HEK293 (cell line): ENCODE measurements around the gene SH3GL2.

Source experiments
- KLF8 ChIP-seq: fragments of 450-650 bp; formaldehyde crosslinking; IDR thresholded peaks from 2 replicates; pipeline ENCODE4 v1.5.1; 2016; ENCODE audit warnings: missing biosample characterization, missing genetic modification characterization
- REPIN1 ChIP-seq: fragments of 450-650 bp; formaldehyde crosslinking; IDR thresholded peaks from 2 replicates; pipeline ENCODE4 v1.5.1; 2017; ENCODE audit warnings: missing biosample characterization, missing genetic modification characterization, low read depth
- SCRT1 ChIP-seq: fragments of 450-650 bp; formaldehyde crosslinking; IDR thresholded peaks from 2 replicates; pipeline ENCODE4 v1.5.1; 2016; ENCODE audit warnings: missing biosample characterization, missing genetic modification characterization, borderline replicate concordance
- SP3 ChIP-seq: fragments of 450-650 bp; formaldehyde crosslinking; IDR thresholded peaks from 2 replicates; pipeline ENCODE4 v1.5.1; 2016; ENCODE audit warnings: missing biosample characterization, missing genetic modification characterization
- SP7 ChIP-seq: fragments of 450-650 bp; formaldehyde crosslinking; IDR thresholded peaks from 2 replicates; pipeline ENCODE4 v1.5.1; 2016; ENCODE audit warnings: missing biosample characterization, missing genetic modification characterization
- YY1 ChIP-seq: fragments of 450-650 bp; formaldehyde crosslinking; IDR thresholded peaks from 2 replicates; pipeline ENCODE4 v1.5.1; 2018; ENCODE audit warnings: missing biosample characterization, missing genetic modification characterization
- ZBTB1 ChIP-seq: fragments of 450-650 bp; formaldehyde crosslinking; IDR thresholded peaks from 2 replicates; pipeline ENCODE4 v1.5.1; 2016; ENCODE audit warnings: missing biosample characterization, missing genetic modification characterization
- ZBTB17 ChIP-seq: fragments of 450-650 bp; formaldehyde crosslinking; IDR thresholded peaks from 2 replicates; pipeline ENCODE4 v1.5.1; 2016; ENCODE audit warnings: missing biosample characterization, missing genetic modification characterization
- ZBTB21 ChIP-seq: fragments of 450-650 bp; formaldehyde crosslinking; IDR thresholded peaks from 2 replicates; pipeline ENCODE4 v1.5.1; 2017; ENCODE audit warnings: missing biosample characterization, missing genetic modification characterization
- ZEB2 ChIP-seq: fragments of 450-650 bp; formaldehyde crosslinking; IDR thresholded peaks from 2 replicates; pipeline ENCODE4 v1.5.1; 2016; ENCODE audit warnings: missing biosample characterization, missing genetic modification characterization
- ZNF114 ChIP-seq: fragments of 450-650 bp; formaldehyde crosslinking; IDR thresholded peaks from 2 replicates; pipeline ENCODE4 v1.5.0; 2017; ENCODE audit warnings: missing biosample characterization, missing genetic modification characterization
- ZNF146 ChIP-seq: fragments of 450-650 bp; formaldehyde crosslinking; IDR thresholded peaks from 2 replicates; pipeline ENCODE4 v1.5.1; 2016; ENCODE audit warnings: missing biosample characterization, missing genetic modification characterization
- ZNF248 ChIP-seq: fragments of 450-650 bp; formaldehyde crosslinking; IDR thresholded peaks from 2 replicates; pipeline ENCODE4 v1.5.1; 2017; ENCODE audit warnings: missing biosample characterization, missing genetic modification characterization
- ZNF311 ChIP-seq: fragments of 450-650 bp; formaldehyde crosslinking; IDR thresholded peaks from 2 replicates; pipeline ENCODE4 v1.5.1; 2017; ENCODE audit warnings: missing biosample characterization, missing genetic modification characterization, borderline replicate concordance
- ZNF600 ChIP-seq: fragments of 450-650 bp; formaldehyde crosslinking; IDR thresholded peaks from 2 replicates; pipeline ENCODE4 v1.5.1; 2016; ENCODE audit warnings: missing biosample characterization, missing genetic modification characterization
- ZNF677 ChIP-seq: fragments of 450-650 bp; IDR thresholded peaks from 2 replicates; pipeline ENCODE4 v1.5.0; 2018; ENCODE audit warnings: missing biosample characterization, mild to moderate bottlenecking, missing genetic modification characterization, moderate library complexity
- ZNF707 ChIP-seq: fragments of 450-650 bp; formaldehyde crosslinking; IDR thresholded peaks from 2 replicates; pipeline ENCODE4 v1.5.1; 2016; ENCODE audit warnings: missing biosample characterization, missing genetic modification characterization
- ZNF843 ChIP-seq: fragments of 450-650 bp; formaldehyde crosslinking; IDR thresholded peaks from 2 replicates; pipeline ENCODE4 v1.5.1; 2016; ENCODE audit warnings: missing biosample characterization, missing genetic modification characterization
- TF ChIP-seq, protein P1 (sequence below): fragments of 450-650 bp; formaldehyde crosslinking; IDR thresholded peaks from 2 replicates; pipeline ENCODE4 v1.5.1; 2016; ENCODE audit warnings: missing biosample characterization, missing genetic modification characterization
- TF ChIP-seq, protein P2 (sequence below): fragments of 450-650 bp; formaldehyde crosslinking; IDR thresholded peaks from 2 replicates; pipeline ENCODE4 v1.5.1; 2017; ENCODE audit warnings: missing biosample characterization, missing genetic modification characterization
- TF ChIP-seq, protein P3 (sequence below): fragments of 450-650 bp; formaldehyde crosslinking; IDR thresholded peaks from 2 replicates; pipeline ENCODE4 v1.5.1; 2016; ENCODE audit warnings: missing biosample characterization, missing genetic modification characterization
- TF ChIP-seq, protein P4 (sequence below): fragments of 450-650 bp; IDR thresholded peaks from 2 replicates; pipeline ENCODE4 v1.5.1; 2018; ENCODE audit warnings: missing biosample characterization, mild to moderate bottlenecking, missing genetic modification characterization
- TF ChIP-seq, protein P5 (sequence below): IDR thresholded peaks from 2 replicates; pipeline ENCODE4 v1.6.1; 2011; ENCODE audit warnings: mild to moderate bottlenecking, low read depth, low read length, borderline replicate concordance
- TF ChIP-seq, protein P6 (sequence below): fragments of 450-650 bp; formaldehyde crosslinking; IDR thresholded peaks from 2 replicates; pipeline ENCODE4 v1.5.1; 2016; ENCODE audit warnings: missing biosample characterization, missing genetic modification characterization
- TF ChIP-seq, protein P7 (sequence below): fragments of 450-650 bp; formaldehyde crosslinking; IDR thresholded peaks from 2 replicates; pipeline ENCODE4 v1.5.1; 2016; ENCODE audit warnings: missing biosample characterization, missing genetic modification characterization, low read depth
- TF ChIP-seq, protein P8 (sequence below): fragments of 450-650 bp; IDR thresholded peaks from 2 replicates; pipeline ENCODE4 v1.5.1; 2018; ENCODE audit warnings: missing biosample characterization, missing genetic modification characterization
- TF ChIP-seq, protein P9 (sequence below): fragments of 450-650 bp; formaldehyde crosslinking; IDR thresholded peaks from 2 replicates; pipeline ENCODE4 v1.5.1; 2017; ENCODE audit warnings: missing biosample characterization, missing genetic modification characterization

Gene SH3GL2

DNA sequence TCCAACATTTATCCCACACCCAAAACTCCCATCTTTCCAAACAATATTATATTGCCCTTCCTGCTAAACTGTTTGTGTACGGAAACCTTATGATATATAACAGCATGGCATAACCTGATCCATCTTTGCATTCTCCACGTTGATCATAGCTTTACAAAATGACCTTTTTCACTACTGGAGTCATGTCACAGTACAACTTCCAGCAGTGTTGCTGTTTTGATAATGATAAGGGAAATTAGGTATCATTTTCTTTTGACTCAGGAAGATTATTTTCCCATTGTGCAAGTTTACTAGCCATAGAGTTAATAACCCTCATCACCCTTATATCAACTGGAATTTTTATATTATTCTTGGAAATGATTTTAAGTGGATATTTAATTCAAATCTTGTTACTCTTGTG, 57.5 kb downstream of the SH3GL2 start (continued):
- TF ChIP-seq ZNF146, result no peak
- TF ChIP-seq ZNF843, result peak; percentile 85
- TF ChIP-seq YY1, result no peak
- TF ChIP-seq, protein P1, sequence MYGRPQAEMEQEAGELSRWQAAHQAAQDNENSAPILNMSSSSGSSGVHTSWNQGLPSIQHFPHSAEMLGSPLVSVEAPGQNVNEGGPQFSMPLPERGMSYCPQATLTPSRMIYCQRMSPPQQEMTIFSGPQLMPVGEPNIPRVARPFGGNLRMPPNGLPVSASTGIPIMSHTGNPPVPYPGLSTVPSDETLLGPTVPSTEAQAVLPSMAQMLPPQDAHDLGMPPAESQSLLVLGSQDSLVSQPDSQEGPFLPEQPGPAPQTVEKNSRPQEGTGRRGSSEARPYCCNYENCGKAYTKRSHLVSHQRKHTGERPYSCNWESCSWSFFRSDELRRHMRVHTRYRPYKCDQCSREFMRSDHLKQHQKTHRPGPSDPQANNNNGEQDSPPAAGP (tag by site-specific recombination), result no peak
- TF ChIP-seq ZEB2 (tag by site-specific recombination), result no peak
- TF ChIP-seq, protein P2, sequence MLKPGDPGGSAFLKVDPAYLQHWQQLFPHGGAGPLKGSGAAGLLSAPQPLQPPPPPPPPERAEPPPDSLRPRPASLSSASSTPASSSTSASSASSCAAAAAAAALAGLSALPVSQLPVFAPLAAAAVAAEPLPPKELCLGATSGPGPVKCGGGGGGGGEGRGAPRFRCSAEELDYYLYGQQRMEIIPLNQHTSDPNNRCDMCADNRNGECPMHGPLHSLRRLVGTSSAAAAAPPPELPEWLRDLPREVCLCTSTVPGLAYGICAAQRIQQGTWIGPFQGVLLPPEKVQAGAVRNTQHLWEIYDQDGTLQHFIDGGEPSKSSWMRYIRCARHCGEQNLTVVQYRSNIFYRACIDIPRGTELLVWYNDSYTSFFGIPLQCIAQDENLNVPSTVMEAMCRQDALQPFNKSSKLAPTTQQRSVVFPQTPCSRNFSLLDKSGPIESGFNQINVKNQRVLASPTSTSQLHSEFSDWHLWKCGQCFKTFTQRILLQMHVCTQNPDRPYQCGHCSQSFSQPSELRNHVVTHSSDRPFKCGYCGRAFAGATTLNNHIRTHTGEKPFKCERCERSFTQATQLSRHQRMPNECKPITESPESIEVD (tag by site-specific recombination), result peak; percentile 89
- TF ChIP-seq, protein P3, sequence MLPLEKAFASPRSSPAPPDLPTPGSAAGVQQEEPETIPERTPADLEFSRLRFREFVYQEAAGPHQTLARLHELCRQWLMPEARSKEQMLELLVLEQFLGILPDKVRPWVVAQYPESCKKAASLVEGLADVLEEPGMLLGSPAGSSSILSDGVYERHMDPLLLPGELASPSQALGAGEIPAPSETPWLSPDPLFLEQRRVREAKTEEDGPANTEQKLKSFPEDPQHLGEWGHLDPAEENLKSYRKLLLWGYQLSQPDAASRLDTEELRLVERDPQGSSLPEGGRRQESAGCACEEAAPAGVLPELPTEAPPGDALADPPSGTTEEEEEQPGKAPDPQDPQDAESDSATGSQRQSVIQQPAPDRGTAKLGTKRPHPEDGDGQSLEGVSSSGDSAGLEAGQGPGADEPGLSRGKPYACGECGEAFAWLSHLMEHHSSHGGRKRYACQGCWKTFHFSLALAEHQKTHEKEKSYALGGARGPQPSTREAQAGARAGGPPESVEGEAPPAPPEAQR (tag by site-specific recombination), result no peak
- TF ChIP-seq, protein P4, sequence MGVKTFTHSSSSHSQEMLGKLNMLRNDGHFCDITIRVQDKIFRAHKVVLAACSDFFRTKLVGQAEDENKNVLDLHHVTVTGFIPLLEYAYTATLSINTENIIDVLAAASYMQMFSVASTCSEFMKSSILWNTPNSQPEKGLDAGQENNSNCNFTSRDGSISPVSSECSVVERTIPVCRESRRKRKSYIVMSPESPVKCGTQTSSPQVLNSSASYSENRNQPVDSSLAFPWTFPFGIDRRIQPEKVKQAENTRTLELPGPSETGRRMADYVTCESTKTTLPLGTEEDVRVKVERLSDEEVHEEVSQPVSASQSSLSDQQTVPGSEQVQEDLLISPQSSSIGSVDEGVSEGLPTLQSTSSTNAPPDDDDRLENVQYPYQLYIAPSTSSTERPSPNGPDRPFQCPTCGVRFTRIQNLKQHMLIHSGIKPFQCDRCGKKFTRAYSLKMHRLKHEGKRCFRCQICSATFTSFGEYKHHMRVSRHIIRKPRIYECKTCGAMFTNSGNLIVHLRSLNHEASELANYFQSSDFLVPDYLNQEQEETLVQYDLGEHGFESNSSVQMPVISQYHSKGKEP, result no peak
- TF ChIP-seq, protein P5, sequence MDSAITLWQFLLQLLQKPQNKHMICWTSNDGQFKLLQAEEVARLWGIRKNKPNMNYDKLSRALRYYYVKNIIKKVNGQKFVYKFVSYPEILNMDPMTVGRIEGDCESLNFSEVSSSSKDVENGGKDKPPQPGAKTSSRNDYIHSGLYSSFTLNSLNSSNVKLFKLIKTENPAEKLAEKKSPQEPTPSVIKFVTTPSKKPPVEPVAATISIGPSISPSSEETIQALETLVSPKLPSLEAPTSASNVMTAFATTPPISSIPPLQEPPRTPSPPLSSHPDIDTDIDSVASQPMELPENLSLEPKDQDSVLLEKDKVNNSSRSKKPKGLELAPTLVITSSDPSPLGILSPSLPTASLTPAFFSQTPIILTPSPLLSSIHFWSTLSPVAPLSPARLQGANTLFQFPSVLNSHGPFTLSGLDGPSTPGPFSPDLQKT, result no peak
- TF ChIP-seq ZBTB21 (tag by site-specific recombination), result no peak
- TF ChIP-seq REPIN1 (tag by site-specific recombination), result no peak
- TF ChIP-seq SP3 (tag by site-specific recombination), result no peak
- TF ChIP-seq ZNF707 (tag by site-specific recombination), result no peak
- no peak for TF ChIP-seq SP7 (tag by site-specific recombination)
- TF ChIP-seq ZBTB1 (tag by site-specific recombination), result no peak
- no peak for TF ChIP-seq KLF8 (tag by site-specific recombination)
- TF ChIP-seq, protein P6, sequence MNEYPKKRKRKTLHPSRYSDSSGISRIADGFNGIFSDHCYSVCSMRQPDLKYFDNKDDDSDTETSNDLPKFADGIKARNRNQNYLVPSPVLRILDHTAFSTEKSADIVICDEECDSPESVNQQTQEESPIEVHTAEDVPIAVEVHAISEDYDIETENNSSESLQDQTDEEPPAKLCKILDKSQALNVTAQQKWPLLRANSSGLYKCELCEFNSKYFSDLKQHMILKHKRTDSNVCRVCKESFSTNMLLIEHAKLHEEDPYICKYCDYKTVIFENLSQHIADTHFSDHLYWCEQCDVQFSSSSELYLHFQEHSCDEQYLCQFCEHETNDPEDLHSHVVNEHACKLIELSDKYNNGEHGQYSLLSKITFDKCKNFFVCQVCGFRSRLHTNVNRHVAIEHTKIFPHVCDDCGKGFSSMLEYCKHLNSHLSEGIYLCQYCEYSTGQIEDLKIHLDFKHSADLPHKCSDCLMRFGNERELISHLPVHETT (tag by site-specific recombination), result no peak
- TF ChIP-seq ZNF248, result no peak
- no peak for TF ChIP-seq ZNF311 (tag by site-specific recombination)
- TF ChIP-seq ZNF600 (tag by site-specific recombination), result 0 out of 2 replicates have a peak, but pooled peaks have one; percentile 16
- TF ChIP-seq, protein P7, sequence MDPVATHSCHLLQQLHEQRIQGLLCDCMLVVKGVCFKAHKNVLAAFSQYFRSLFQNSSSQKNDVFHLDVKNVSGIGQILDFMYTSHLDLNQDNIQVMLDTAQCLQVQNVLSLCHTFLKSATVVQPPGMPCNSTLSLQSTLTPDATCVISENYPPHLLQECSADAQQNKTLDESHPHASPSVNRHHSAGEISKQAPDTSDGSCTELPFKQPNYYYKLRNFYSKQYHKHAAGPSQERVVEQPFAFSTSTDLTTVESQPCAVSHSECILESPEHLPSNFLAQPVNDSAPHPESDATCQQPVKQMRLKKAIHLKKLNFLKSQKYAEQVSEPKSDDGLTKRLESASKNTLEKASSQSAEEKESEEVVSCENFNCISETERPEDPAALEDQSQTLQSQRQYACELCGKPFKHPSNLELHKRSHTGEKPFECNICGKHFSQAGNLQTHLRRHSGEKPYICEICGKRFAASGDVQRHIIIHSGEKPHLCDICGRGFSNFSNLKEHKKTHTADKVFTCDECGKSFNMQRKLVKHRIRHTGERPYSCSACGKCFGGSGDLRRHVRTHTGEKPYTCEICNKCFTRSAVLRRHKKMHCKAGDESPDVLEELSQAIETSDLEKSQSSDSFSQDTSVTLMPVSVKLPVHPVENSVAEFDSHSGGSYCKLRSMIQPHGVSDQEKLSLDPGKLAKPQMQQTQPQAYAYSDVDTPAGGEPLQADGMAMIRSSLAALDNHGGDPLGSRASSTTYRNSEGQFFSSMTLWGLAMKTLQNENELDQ, result no peak
- no peak for TF ChIP-seq ZBTB17
- TF ChIP-seq ZNF677 (tag by site-specific recombination), result no peak
- TF ChIP-seq, protein P8, sequence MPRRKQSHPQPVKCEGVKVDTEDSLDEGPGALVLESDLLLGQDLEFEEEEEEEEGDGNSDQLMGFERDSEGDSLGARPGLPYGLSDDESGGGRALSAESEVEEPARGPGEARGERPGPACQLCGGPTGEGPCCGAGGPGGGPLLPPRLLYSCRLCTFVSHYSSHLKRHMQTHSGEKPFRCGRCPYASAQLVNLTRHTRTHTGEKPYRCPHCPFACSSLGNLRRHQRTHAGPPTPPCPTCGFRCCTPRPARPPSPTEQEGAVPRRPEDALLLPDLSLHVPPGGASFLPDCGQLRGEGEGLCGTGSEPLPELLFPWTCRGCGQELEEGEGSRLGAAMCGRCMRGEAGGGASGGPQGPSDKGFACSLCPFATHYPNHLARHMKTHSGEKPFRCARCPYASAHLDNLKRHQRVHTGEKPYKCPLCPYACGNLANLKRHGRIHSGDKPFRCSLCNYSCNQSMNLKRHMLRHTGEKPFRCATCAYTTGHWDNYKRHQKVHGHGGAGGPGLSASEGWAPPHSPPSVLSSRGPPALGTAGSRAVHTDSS (tag by site-specific recombination), result no peak
- no peak for TF ChIP-seq ZNF114 (tag by site-specific recombination)
- TF ChIP-seq, protein P9, sequence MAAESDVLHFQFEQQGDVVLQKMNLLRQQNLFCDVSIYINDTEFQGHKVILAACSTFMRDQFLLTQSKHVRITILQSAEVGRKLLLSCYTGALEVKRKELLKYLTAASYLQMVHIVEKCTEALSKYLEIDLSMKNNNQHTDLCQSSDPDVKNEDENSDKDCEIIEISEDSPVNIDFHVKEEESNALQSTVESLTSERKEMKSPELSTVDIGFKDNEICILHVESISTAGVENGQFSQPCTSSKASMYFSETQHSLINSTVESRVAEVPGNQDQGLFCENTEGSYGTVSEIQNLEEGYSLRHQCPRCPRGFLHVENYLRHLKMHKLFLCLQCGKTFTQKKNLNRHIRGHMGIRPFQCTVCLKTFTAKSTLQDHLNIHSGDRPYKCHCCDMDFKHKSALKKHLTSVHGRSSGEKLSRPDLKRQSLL (tag by site-specific recombination), result no peak
- TF ChIP-seq SCRT1 (tag by site-specific recombination), result no peak
